ENCODE data around the gene ZNF638. TPM values are rescaled to one million over a fixed set of nuclear protein-coding genes. Genes with fewer than 3 reads are reported as not detected.

The ZNF638 gene
- total RNA-seq, 8 experiments from 2014 or later, result 110 to 227 (median 183) TPM

GRCh38 chr2:71462641-71463341 lies 131.2 kb downstream of the ZNF638 start:
- Histone ChIP-seq H3K27ac (no peak overlapping the region), H3K4me1 (replicated peaks in 1 of 2) (peaks cover 0 to 7% of the 10 kb centered on the region in 2 donors), H3K4me3 (no peak overlapping the region)
- in situ Hi-C loops (cut with MboI; ENCODE audit: low pct_unique_long_range_greater_than_20kb in 2 of 9, low sequenced_read_pairs in 9 of 9, unreplicated experiment in 9 of 9), result loop anchor here in 1 of 9 experiments (10.0 kb wide), 1 partner anchor 52 kb away; no protein-coding TSS in a partner anchor
- ATAC-seq (replicated peaks in 6 of 8), result peak in 1 of 8 experiments; percentile 11
- WGBS, 10 experiments, result 0 to 90% (median 56%) methylated on average over 1 to 2 of the region's 5 CpGs; no CpG with 5 or more reads in 4 of the 10 experiments

GRCh38 chr2:71463342-71463654 lies 131.7 kb downstream of the ZNF638 start:
- ATAC-seq (replicated peaks in 6 of 8), result no peak
- in situ Hi-C loops (cut with MboI; ENCODE audit: low pct_unique_long_range_greater_than_20kb in 2 of 9, low sequenced_read_pairs in 9 of 9, unreplicated experiment in 9 of 9), result loop anchor here in 1 of 9 experiments (10.0 kb wide), 1 partner anchor 52 kb away; no protein-coding TSS in a partner anchor

GRCh38 chr2:71464389-71464788 lies 132.8 kb downstream of the ZNF638 start:
- ATAC-seq (replicated peaks in 6 of 8), result no peak
- Histone ChIP-seq H3K4me3 (no peak overlapping the region), H3K27ac (no peak overlapping the region), H3K4me1 (replicated peaks in 1 of 2) (peaks cover 0 to 7% of the 10 kb centered on the region in 2 donors)
- WGBS, 10 experiments, result 20 to 93% (median 87%) methylated on average over 1 to 5 of the region's 6 CpGs; no CpG with 5 or more reads in 2 of the 10 experiments
- in situ Hi-C loops (cut with MboI; ENCODE audit: low pct_unique_long_range_greater_than_20kb in 2 of 9, low sequenced_read_pairs in 9 of 9, unreplicated experiment in 9 of 9), result loop anchor here in 1 of 9 experiments (10.0 kb wide), 1 partner anchor 50 kb away; no protein-coding TSS in a partner anchor

More at GRCh38 chr2:71463342-71463654, 131.7 kb downstream of the ZNF638 start:
- Histone ChIP-seq H3K4me1 (replicated peaks in 1 of 2) (peaks cover 0 to 7% of the 10 kb centered on the region in 2 donors), H3K27ac (no peak overlapping the region), H3K4me3 (no peak overlapping the region)
- no CpG with 5 or more reads among the region's 7 CpGs for WGBS, 10 experiments

GRCh38 chr2:71465356-71465755 lies 133.8 kb downstream of the ZNF638 start:
- peaks cover 0 to 7% of the 10 kb centered on the region in 2 donors for H3K4me1 ChIP-seq (replicated peaks in 1 of 2)
- H3K27ac ChIP-seq, result no peak overlapping the region
- WGBS, 10 experiments, result 44 to 82% (median 53%) methylated on average over 1 to 8 of the region's 11 CpGs; no CpG with 5 or more reads in 3 of the 10 experiments
- no peak overlapping the region for H3K4me3 ChIP-seq
- in situ Hi-C loops (cut with MboI; ENCODE audit: low pct_unique_long_range_greater_than_20kb in 2 of 9, low sequenced_read_pairs in 9 of 9, unreplicated experiment in 9 of 9), result loop anchor here in 1 of 9 experiments (10.0 kb wide), 1 partner anchor 49 kb away; no protein-coding TSS in a partner anchor
- no peak for ATAC-seq (replicated peaks in 6 of 8)

- ATAC-seq (replicated peaks in 6 of 8), result no peak
Observed at GRCh38 chr2:71465961-71466300, 134.3 kb downstream of the ZNF638 start.

GRCh38 chr2:71466301-71467179 lies 135.0 kb downstream of the ZNF638 start:
- H3K27ac ChIP-seq, result no peak overlapping the region

More at GRCh38 chr2:71465961-71466300, 134.3 kb downstream of the ZNF638 start:
- Histone ChIP-seq H3K4me1 (replicated peaks in 1 of 2) (peaks cover 0 to 7% of the 10 kb centered on the region in 2 donors), H3K4me3 (peak overlapping the region; percentile 31 to 46 (median 39)), H3K27ac (no peak overlapping the region)
- 0 to 7% (median 2%) methylated on average over 1 to 7 of the region's 23 CpGs; no CpG with 5 or more reads in 4 of the 10 experiments for WGBS, 10 experiments
- in situ Hi-C loops (cut with MboI; ENCODE audit: low pct_unique_long_range_greater_than_20kb in 2 of 9, low sequenced_read_pairs in 9 of 9, unreplicated experiment in 9 of 9), result loop anchor here in 1 of 9 experiments (10.0 kb wide), 1 partner anchor 49 kb away; no protein-coding TSS in a partner anchor

GRCh38 chr2:71467180-71467815 lies 135.7 kb downstream of the ZNF638 start:
- Histone ChIP-seq H3K4me3 (peak overlapping the region; percentile 31 to 46 (median 39)), H3K4me1 (replicated peaks in 1 of 2) (peaks cover 0 to 7% of the 10 kb centered on the region in 2 donors), H3K27ac (no peak overlapping the region)
- in situ Hi-C loops (cut with MboI; ENCODE audit: low pct_unique_long_range_greater_than_20kb in 2 of 9, low sequenced_read_pairs in 9 of 9, unreplicated experiment in 9 of 9), result loop anchor here in 1 of 9 experiments (10.0 kb wide), 1 partner anchor 48 kb away; no protein-coding TSS in a partner anchor
- ATAC-seq (replicated peaks in 6 of 8), result no peak
- 0 to 37% (median 21%) methylated on average over 2 to 6 of the region's 7 CpGs; no CpG with 5 or more reads in 1 of the 10 experiments for WGBS, 10 experiments

More at GRCh38 chr2:71466301-71467179, 135.0 kb downstream of the ZNF638 start:
- peaks cover 0 to 7% of the 10 kb centered on the region in 2 donors for H3K4me1 ChIP-seq (replicated peaks in 1 of 2)
- H3K4me3 ChIP-seq, result peak overlapping the region; percentile 31 to 46 (median 39)
- in situ Hi-C loops (cut with MboI; ENCODE audit: low pct_unique_long_range_greater_than_20kb in 2 of 9, low sequenced_read_pairs in 9 of 9, unreplicated experiment in 9 of 9), result loop anchor here in 1 of 9 experiments (10.0 kb wide), 1 partner anchor 48 kb away; no protein-coding TSS in a partner anchor
- WGBS, 10 experiments, result 0 to 40% (median 0%) methylated on average over 1 to 15 of the region's 78 CpGs; no CpG with 5 or more reads in 5 of the 10 experiments
- peak; percentile 67 to 89 (median 87) for ATAC-seq (replicated peaks in 6 of 8)

- in situ Hi-C loops (cut with MboI; ENCODE audit: low pct_unique_long_range_greater_than_20kb in 2 of 9, low sequenced_read_pairs in 9 of 9, unreplicated experiment in 9 of 9), result loop anchor here in 1 of 9 experiments (10.0 kb wide), 1 partner anchor 46 kb away; no protein-coding TSS in a partner anchor
- ATAC-seq (replicated peaks in 6 of 8), result no peak
- WGBS, 10 experiments, result 20 to 80% (median 66%) methylated on average over 1 to 9 of the region's 11 CpGs; no CpG with 5 or more reads in 3 of the 10 experiments
- Histone ChIP-seq H3K4me1 (replicated peaks in 1 of 2) (peaks cover 0 to 7% of the 10 kb centered on the region in 2 donors), H3K27ac (no peak overlapping the region), H3K4me3 (no peak overlapping the region)
Observed at GRCh38 chr2:71468279-71469015, 136.9 kb downstream of the ZNF638 start.

- ATAC-seq (replicated peaks in 6 of 8), result no peak
- H3K27ac ChIP-seq, result no peak overlapping the region
- WGBS, 10 experiments, result 0 to 88% (median 60%) methylated on average over 1 to 6 of the region's 8 CpGs; no CpG with 5 or more reads in 2 of the 10 experiments
- H3K4me3 ChIP-seq, result no peak overlapping the region
- in situ Hi-C loops (cut with MboI; ENCODE audit: low pct_unique_long_range_greater_than_20kb in 2 of 9, low sequenced_read_pairs in 9 of 9, unreplicated experiment in 9 of 9), result loop anchor here in 1 of 9 experiments (10.0 kb wide), 1 partner anchor 45 kb away; no protein-coding TSS in a partner anchor
- peaks cover 0 to 7% of the 10 kb centered on the region in 2 donors for H3K4me1 ChIP-seq (replicated peaks in 1 of 2)
Observed at GRCh38 chr2:71469403-71470398, 138.1 kb downstream of the ZNF638 start.

GRCh38 chr2:71471276-71471675 lies 139.7 kb downstream of the ZNF638 start:
- Histone ChIP-seq H3K27ac (no peak overlapping the region), H3K4me1 (replicated peaks in 1 of 2) (peaks cover 0 to 7% of the 10 kb centered on the region in 2 donors), H3K4me3 (no peak overlapping the region)
- WGBS, 10 experiments, result 0 to 100% (median 29%) methylated on average over 1 of the region's 1 CpG; no CpG with 5 or more reads in 5 of the 10 experiments
- in situ Hi-C loops (cut with MboI; ENCODE audit: low pct_unique_long_range_greater_than_20kb in 2 of 9, low sequenced_read_pairs in 9 of 9, unreplicated experiment in 9 of 9), result no loop called here
- ATAC-seq (replicated peaks in 6 of 8), result no peak

- ATAC-seq (replicated peaks in 6 of 8), result no peak
- in situ Hi-C loops (cut with MboI; ENCODE audit: low pct_unique_long_range_greater_than_20kb in 2 of 9, low sequenced_read_pairs in 9 of 9, unreplicated experiment in 9 of 9), result no loop called here
Observed at GRCh38 chr2:71472019-71472418, 140.4 kb downstream of the ZNF638 start.

More at GRCh38 chr2:71472019-71472418, 140.4 kb downstream of the ZNF638 start:
- Histone ChIP-seq H3K4me3 (no peak overlapping the region), H3K4me1 (replicated peaks in 1 of 2) (peaks cover 0 to 5% of the 10 kb centered on the region in 2 donors), H3K27ac (no peak overlapping the region)
- 0 to 100% (median 73%) methylated on average over 1 to 2 of the region's 2 CpGs; no CpG with 5 or more reads in 2 of the 10 experiments for WGBS, 10 experiments
